Liver (tissue), 9 donors: Measurements from ENCODE around the gene HTATSF1. TPM values are rescaled to one million over a fixed set of nuclear protein-coding genes. Genes with fewer than 3 reads are reported as not detected.

Experiments used
- DNase-seq: peaks from one replicate; pipeline ENCODE4 v3.0.0-alpha.2; 2017; ENCODE audit warnings: low spot score
- H3K27ac ChIP-seq, 2 donors: one replicate each; pipeline ENCODE4 v1.7.0; 2013; ENCODE audit warnings: inconsistent platforms in 2 of 2, low read length in 2 of 2, control low read depth in 1 of 2, low read depth in 1 of 2, mild to moderate bottlenecking in 1 of 2
- H3K27me3 ChIP-seq, 4 donors: one replicate each; pipeline versions ENCODE4 v1.6.1 to v1.7.0; 2013; ENCODE audit warnings: low read length in 3 of 4, inconsistent platforms in 1 of 4, mild to moderate bottlenecking in 1 of 4, moderate library complexity in 1 of 4; ENCODE audit not compliant: control insufficient read depth in 4 of 4, insufficient read depth in 4 of 4
- H3K36me3 ChIP-seq, 4 donors: one replicate each; pipeline versions ENCODE4 v1.6.1 to v1.7.0; 2013; ENCODE audit warnings: low read length in 3 of 4, mild to moderate bottlenecking in 3 of 4, low read depth in 1 of 4, moderate library complexity in 1 of 4; ENCODE audit not compliant: control insufficient read depth in 4 of 4, insufficient read depth in 3 of 4
- H3K4me1 ChIP-seq, 4 donors: one replicate each; pipeline versions ENCODE4 v1.6.1 to v1.7.0; 2013; ENCODE audit warnings: low read length in 3 of 4, mild to moderate bottlenecking in 3 of 4, moderate library complexity in 1 of 4; ENCODE audit not compliant: control insufficient read depth in 4 of 4, insufficient read depth in 4 of 4
- H3K4me3 ChIP-seq, 3 donors: one replicate each; pipeline versions ENCODE4 v1.6.1 to v1.7.0; 2013; ENCODE audit warnings: low read length in 3 of 3, control low read depth in 1 of 3, low read depth in 1 of 3, mild to moderate bottlenecking in 1 of 3
- H3K9ac ChIP-seq, 2 donors: one replicate each; pipeline ENCODE4 v1.7.0; 2013; ENCODE audit warnings: low read length in 2 of 2, mild to moderate bottlenecking in 2 of 2, moderate library complexity in 2 of 2, control low read depth in 1 of 2, low read depth in 1 of 2
- H3K9me3 ChIP-seq, 4 donors: one replicate each; pipeline versions ENCODE4 v1.6.1 to v1.7.0; 2013; ENCODE audit warnings: low read length in 3 of 4; ENCODE audit not compliant: control insufficient read depth in 4 of 4
- EGR1 ChIP-seq, 2 donors: IDR thresholded peaks; 2 replicates each; pipeline ENCODE4 v1.6.1; 2016 to 2018; ENCODE audit warnings: antibody characterized with exemption in 2 of 2, low read depth in 2 of 2
- FOXA1 ChIP-seq: IDR thresholded peaks from 2 replicates; pipeline ENCODE4 v1.6.1; 2016; ENCODE audit warnings: antibody characterized with exemption
- FOXA2 ChIP-seq: IDR thresholded peaks from 2 replicates; pipeline ENCODE4 v1.6.1; 2016; ENCODE audit warnings: antibody characterized with exemption
- GABPA ChIP-seq, 2 donors: IDR thresholded peaks in 1 of 2; conservative IDR thresholded peaks in 1 of 2; 2 replicates each; pipeline ENCODE4 v1.6.1; 2016; ENCODE audit warnings: antibody characterized with exemption in 2 of 2, mild to moderate bottlenecking in 1 of 2, moderate library complexity in 1 of 2
- HNF4A ChIP-seq, 2 donors: conservative IDR thresholded peaks; 2 replicates each; pipeline ENCODE4 v1.6.1; 2016; ENCODE audit warnings: antibody characterized with exemption in 2 of 2, mild to moderate bottlenecking in 2 of 2
- HNF4G ChIP-seq: IDR thresholded peaks from 2 replicates; pipeline ENCODE4 v1.6.1; 2016; ENCODE audit warnings: antibody characterized with exemption
- JUND ChIP-seq, 2 donors: IDR thresholded peaks; 2 replicates each; pipeline ENCODE4 v1.6.1; 2016; ENCODE audit warnings: antibody characterized with exemption in 2 of 2
- NR2F2 ChIP-seq: IDR thresholded peaks from 2 replicates; pipeline ENCODE4 v1.6.1; 2016; ENCODE audit warnings: antibody characterized with exemption
- RAD21 ChIP-seq, 2 donors: IDR thresholded peaks; 2 replicates each; pipeline ENCODE4 v1.6.1; 2016; ENCODE audit warnings: antibody characterized with exemption in 2 of 2, mild to moderate bottlenecking in 2 of 2
- TAF1 ChIP-seq: conservative IDR thresholded peaks from 2 replicates; pipeline ENCODE4 v1.6.1; 2016; ENCODE audit warnings: antibody characterized with exemption, mild to moderate bottlenecking
- WGBS: extraction: QIAGEN DNeasy Blood & Tissue Kit; methylation state at CpG from one replicate; pipeline ENCODE4 v1.1.7; 2013; 5-methylcytosine and 5-hydroxymethylcytosine counted together
- polyA plus RNA-seq, 2 donors: library from polyadenylated mRNA; stranded (reverse) in 1 of 2; unstranded in 1 of 2; fragments of 200-250 nt in 1 of 2; fragments of >200 nt in 1 of 2; fragmentation: Nextera tagmentation in 1 of 2; extraction: Ambion mirVana in 1 of 2; gene quantifications; one replicate each; pipeline versions ENCODE4 v1.2.1 to v1.2.3, GENCODE V29; 2013 to 2015
- total RNA-seq, 2 donors: library from RNA; depleted of rRNA; stranded (reverse); fragments of >200 nt; gene quantifications; one replicate each; pipeline ENCODE4 v1.2.3, GENCODE V29; 2014
- TF ChIP-seq, protein P1 (sequence below): IDR thresholded peaks from 2 replicates; pipeline ENCODE4 v1.6.1; 2016; ENCODE audit warnings: antibody characterized with exemption
- TF ChIP-seq, protein P2 (sequence below): IDR thresholded peaks from 2 replicates; pipeline ENCODE4 v1.6.1; 2016; ENCODE audit warnings: antibody characterized with exemption
- TF ChIP-seq, protein P3 (sequence below): IDR thresholded peaks from 2 replicates; pipeline ENCODE4 v1.6.1; 2016; ENCODE audit warnings: antibody characterized with exemption
- TF ChIP-seq, protein P4 (sequence below): fragments of 150-350 bp; IDR thresholded peaks from 2 replicates; pipeline ENCODE4 v1.5.1; 2017; ENCODE audit warnings: improper control_type of control experiment, low read depth, low read length; ENCODE audit not compliant: missing input control
- TF ChIP-seq, protein P5 (sequence below): IDR thresholded peaks from 2 replicates; pipeline ENCODE4 v1.6.1; 2016; ENCODE audit warnings: antibody characterized with exemption, mild to moderate bottlenecking
- donor health status: healthy.
- donor health status: healthy.
- donor health status: healthy.
- donor health status: healthy.
- donor health status: healthy.

Gene HTATSF1
- total and polyA plus RNA-seq, 4 donors, result 12.5 to 35.7 (median 14.1) TPM

DNA sequence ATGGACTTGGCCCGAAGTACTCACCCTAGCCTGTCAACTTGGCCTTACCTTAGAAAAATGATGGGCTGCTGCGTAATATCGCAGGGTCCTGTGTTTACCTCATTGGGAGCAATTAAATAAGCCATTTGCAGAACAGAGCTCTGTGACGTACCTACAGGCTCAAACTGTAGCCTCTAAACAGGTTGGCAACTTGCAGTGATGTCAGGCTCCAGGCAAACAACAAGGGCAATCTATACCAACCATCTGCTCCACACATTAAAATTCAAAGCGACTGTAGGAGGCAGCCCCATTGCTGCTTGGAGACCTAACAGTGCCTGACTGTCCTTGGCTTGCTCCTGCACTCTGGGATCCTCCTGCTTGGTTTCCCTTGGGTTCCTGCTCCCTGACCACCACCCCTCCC lies 51.8 kb downstream of the HTATSF1 start:
- no peaks in the 10 kb centered on the region for H3K9me3 ChIP-seq
- H3K27me3 ChIP-seq, result no peaks in the 10 kb centered on the region
- no peak overlapping the region for H3K27ac ChIP-seq
- WGBS, result 91% methylated on average over 5 of the region's 5 CpGs
- no peaks in the 10 kb centered on the region for H3K4me1 ChIP-seq
- H3K4me3 ChIP-seq, result no peak overlapping the region
- no peaks in the 10 kb centered on the region for H3K36me3 ChIP-seq
- H3K9ac ChIP-seq, result no peak overlapping the region
- TF ChIP-seq FOXA1 (no peak), HNF4G (no peak), EGR1 (IDR thresholded peaks at IDR 0.05; ENCODE audit: low read depth in 2 of 2) (no peak), RAD21 (IDR thresholded peaks at IDR 0.05) (no peak), NR2F2 (no peak), GABPA (IDR thresholded peaks at IDR 0.05 in 1 of 2, conservative IDR thresholded peaks at IDR 0.05 in 1 of 2) (no peak), HNF4A (conservative IDR thresholded peaks at IDR 0.05) (no peak)
- TF ChIP-seq, protein P1, sequence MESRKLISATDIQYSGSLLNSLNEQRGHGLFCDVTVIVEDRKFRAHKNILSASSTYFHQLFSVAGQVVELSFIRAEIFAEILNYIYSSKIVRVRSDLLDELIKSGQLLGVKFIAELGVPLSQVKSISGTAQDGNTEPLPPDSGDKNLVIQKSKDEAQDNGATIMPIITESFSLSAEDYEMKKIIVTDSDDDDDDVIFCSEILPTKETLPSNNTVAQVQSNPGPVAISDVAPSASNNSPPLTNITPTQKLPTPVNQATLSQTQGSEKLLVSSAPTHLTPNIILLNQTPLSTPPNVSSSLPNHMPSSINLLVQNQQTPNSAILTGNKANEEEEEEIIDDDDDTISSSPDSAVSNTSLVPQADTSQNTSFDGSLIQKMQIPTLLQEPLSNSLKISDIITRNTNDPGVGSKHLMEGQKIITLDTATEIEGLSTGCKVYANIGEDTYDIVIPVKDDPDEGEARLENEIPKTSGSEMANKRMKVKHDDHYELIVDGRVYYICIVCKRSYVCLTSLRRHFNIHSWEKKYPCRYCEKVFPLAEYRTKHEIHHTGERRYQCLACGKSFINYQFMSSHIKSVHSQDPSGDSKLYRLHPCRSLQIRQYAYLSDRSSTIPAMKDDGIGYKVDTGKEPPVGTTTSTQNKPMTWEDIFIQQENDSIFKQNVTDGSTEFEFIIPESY, result no peak
- TF ChIP-seq, protein P2, sequence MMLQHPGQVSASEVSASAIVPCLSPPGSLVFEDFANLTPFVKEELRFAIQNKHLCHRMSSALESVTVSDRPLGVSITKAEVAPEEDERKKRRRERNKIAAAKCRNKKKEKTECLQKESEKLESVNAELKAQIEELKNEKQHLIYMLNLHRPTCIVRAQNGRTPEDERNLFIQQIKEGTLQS, result no peak
- TF ChIP-seq, protein P3, sequence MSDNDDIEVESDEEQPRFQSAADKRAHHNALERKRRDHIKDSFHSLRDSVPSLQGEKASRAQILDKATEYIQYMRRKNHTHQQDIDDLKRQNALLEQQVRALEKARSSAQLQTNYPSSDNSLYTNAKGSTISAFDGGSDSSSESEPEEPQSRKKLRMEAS, result no peak
- TF ChIP-seq, protein P4, sequence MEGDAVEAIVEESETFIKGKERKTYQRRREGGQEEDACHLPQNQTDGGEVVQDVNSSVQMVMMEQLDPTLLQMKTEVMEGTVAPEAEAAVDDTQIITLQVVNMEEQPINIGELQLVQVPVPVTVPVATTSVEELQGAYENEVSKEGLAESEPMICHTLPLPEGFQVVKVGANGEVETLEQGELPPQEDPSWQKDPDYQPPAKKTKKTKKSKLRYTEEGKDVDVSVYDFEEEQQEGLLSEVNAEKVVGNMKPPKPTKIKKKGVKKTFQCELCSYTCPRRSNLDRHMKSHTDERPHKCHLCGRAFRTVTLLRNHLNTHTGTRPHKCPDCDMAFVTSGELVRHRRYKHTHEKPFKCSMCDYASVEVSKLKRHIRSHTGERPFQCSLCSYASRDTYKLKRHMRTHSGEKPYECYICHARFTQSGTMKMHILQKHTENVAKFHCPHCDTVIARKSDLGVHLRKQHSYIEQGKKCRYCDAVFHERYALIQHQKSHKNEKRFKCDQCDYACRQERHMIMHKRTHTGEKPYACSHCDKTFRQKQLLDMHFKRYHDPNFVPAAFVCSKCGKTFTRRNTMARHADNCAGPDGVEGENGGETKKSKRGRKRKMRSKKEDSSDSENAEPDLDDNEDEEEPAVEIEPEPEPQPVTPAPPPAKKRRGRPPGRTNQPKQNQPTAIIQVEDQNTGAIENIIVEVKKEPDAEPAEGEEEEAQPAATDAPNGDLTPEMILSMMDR, result no peak
- DNase-seq, result no peak

DNA sequence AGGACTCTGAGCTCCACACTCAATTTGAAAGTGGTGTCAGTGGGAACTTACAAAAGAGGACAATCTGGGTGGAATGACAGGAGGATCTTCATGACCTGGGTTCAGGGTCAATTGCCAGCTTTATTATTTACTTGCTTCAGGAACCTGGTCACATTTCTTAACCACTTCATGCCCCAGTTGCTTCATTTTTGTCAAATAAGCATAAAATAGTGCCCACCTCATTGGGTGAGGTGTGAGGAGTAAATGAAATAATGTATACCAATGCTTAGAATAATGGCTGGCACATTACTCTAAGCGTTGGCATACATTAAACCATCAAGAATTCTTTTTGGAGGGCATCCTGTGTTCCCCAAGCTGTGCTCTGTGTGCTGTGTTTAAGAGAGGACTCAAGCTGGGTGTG lies 54.0 kb downstream of the HTATSF1 start:
- H3K9ac ChIP-seq, result no peak overlapping the region
- TF ChIP-seq, protein P4, result no peak
- TF ChIP-seq RAD21 (IDR thresholded peaks at IDR 0.05), result no peak
- TF ChIP-seq EGR1 (IDR thresholded peaks at IDR 0.05; ENCODE audit: low read depth in 2 of 2), result no peak
- TF ChIP-seq, protein P5, sequence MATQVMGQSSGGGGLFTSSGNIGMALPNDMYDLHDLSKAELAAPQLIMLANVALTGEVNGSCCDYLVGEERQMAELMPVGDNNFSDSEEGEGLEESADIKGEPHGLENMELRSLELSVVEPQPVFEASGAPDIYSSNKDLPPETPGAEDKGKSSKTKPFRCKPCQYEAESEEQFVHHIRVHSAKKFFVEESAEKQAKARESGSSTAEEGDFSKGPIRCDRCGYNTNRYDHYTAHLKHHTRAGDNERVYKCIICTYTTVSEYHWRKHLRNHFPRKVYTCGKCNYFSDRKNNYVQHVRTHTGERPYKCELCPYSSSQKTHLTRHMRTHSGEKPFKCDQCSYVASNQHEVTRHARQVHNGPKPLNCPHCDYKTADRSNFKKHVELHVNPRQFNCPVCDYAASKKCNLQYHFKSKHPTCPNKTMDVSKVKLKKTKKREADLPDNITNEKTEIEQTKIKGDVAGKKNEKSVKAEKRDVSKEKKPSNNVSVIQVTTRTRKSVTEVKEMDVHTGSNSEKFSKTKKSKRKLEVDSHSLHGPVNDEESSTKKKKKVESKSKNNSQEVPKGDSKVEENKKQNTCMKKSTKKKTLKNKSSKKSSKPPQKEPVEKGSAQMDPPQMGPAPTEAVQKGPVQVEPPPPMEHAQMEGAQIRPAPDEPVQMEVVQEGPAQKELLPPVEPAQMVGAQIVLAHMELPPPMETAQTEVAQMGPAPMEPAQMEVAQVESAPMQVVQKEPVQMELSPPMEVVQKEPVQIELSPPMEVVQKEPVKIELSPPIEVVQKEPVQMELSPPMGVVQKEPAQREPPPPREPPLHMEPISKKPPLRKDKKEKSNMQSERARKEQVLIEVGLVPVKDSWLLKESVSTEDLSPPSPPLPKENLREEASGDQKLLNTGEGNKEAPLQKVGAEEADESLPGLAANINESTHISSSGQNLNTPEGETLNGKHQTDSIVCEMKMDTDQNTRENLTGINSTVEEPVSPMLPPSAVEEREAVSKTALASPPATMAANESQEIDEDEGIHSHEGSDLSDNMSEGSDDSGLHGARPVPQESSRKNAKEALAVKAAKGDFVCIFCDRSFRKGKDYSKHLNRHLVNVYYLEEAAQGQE, result no peak
- no peak for TF ChIP-seq HNF4A (conservative IDR thresholded peaks at IDR 0.05)
- TF ChIP-seq NR2F2, result no peak
- TF ChIP-seq, protein P2, result no peak
- no peak for TF ChIP-seq FOXA2
- TF ChIP-seq, protein P1, result no peak
- no peak for TF ChIP-seq TAF1
- TF ChIP-seq FOXA1, result no peak
- TF ChIP-seq JUND (IDR thresholded peaks at IDR 0.05), result no peak
- no peak overlapping the region for H3K27ac ChIP-seq
- no peaks in the 10 kb centered on the region for H3K27me3 ChIP-seq
- H3K36me3 ChIP-seq, result no peaks in the 10 kb centered on the region
- H3K4me1 ChIP-seq, result no peaks in the 10 kb centered on the region
- H3K4me3 ChIP-seq, result no peak overlapping the region
- no peaks in the 10 kb centered on the region for H3K9me3 ChIP-seq
- DNase-seq, result no peak
- WGBS, result 85% methylated on average over 1 of the region's 1 CpG
